Bronchial epithelial cell (primary cell): ENCODE measurements around the gene SOX6. TPM values are rescaled to one million over a fixed set of nuclear protein-coding genes. Genes with fewer than 3 reads are reported as not detected.
"Not testable (repeated sequence)": the region's sequence is repeated elsewhere in the genome, so short reads cannot be mapped to it uniquely, and the experiment has no call there.

Experiments used
- DNase-seq: peaks from one replicate; pipeline ENCODE4 v3.0.0-alpha.2; 2010; ENCODE audit warnings: low read depth
- FAIRE-seq: peaks from 2 replicates; lab custom pipeline; 2011; peaks lifted over from hg19 to GRCh38; lab: Jason Lieb, UNC
- H3K27me3 ChIP-seq: 2 replicates; pipeline ENCODE4 v1.5.1; 2011; ENCODE audit warnings: low read length; ENCODE audit not compliant: control insufficient read depth, insufficient read depth
- H3K36me3 ChIP-seq: 2 replicates; pipeline ENCODE4 v1.5.1; 2011; ENCODE audit warnings: low read length; ENCODE audit not compliant: control insufficient read depth, insufficient read depth
- H3K4me3 ChIP-seq: 2 replicates; pipeline ENCODE4 v1.5.1; 2011; ENCODE audit warnings: mild to moderate bottlenecking, low read depth, low read length, control low read depth
- CTCF ChIP-seq: IDR thresholded peaks from 2 replicates; pipeline ENCODE4 v1.5.1; 2011; ENCODE audit warnings: mild to moderate bottlenecking, moderate library complexity, low read length, control low read depth, inconsistent platforms; ENCODE audit not compliant: insufficient read depth, severe bottlenecking
- total RNA-seq: library from RNA; depleted of rRNA; stranded (reverse); fragments of >200 nt; gene quantifications from 2 replicates; pipeline ENCODE4 v1.2.1, GENCODE V29; 2014

SOX6 gene
- total RNA-seq, 1 donor from 2014 or later = 0.53 TPM

- TF ChIP-seq CTCF = no peak
- FAIRE-seq = no peak
- Histone ChIP-seq H3K27me3 (no peaks in the 10 kb centered on the region), H3K36me3 (no peaks in the 10 kb centered on the region), H3K4me3 (no peak overlapping the region)
- no peak for DNase-seq
Observed at GRCh38 chr11:16397390-16397789, 41.0 kb upstream of the SOX6 start.

- Histone ChIP-seq H3K36me3 (no peaks in the 10 kb centered on the region), H3K4me3 (no peak overlapping the region), H3K27me3 (no peaks in the 10 kb centered on the region)
- FAIRE-seq (no peak), DNase-seq (no peak)
- TF ChIP-seq CTCF = no peak
Observed at GRCh38 chr11:16395601-16396000, 39.3 kb upstream of the SOX6 start.

GRCh38 chr11:16394947-16395346 is 38.6 kb upstream of the SOX6 start:
- no peak for DNase-seq
- no peaks in the 10 kb centered on the region for H3K36me3 ChIP-seq
- H3K4me3 ChIP-seq = no peak overlapping the region
- no peaks in the 10 kb centered on the region for H3K27me3 ChIP-seq
- FAIRE-seq = no peak
- TF ChIP-seq CTCF = no peak

- TF ChIP-seq CTCF = no peak
- Histone ChIP-seq H3K27me3 (no peaks in the 10 kb centered on the region), H3K36me3 (no peaks in the 10 kb centered on the region), H3K4me3 (no peak overlapping the region)
- FAIRE-seq = no peak
- no peak for DNase-seq
Observed at GRCh38 chr11:16393340-16393739, 37.0 kb upstream of the SOX6 start.

GRCh38 chr11:16392616-16393015 is 36.3 kb upstream of the SOX6 start:
- TF ChIP-seq CTCF = no peak

GRCh38 chr11:16390826-16391225 is 34.5 kb upstream of the SOX6 start:
- not testable (repeated sequence) for DNase-seq, H3K4me3 ChIP-seq, H3K36me3 ChIP-seq, H3K27me3 ChIP-seq, FAIRE-seq

More at GRCh38 chr11:16392616-16393015, 36.3 kb upstream of the SOX6 start:
- peak; percentile 7 for DNase-seq
- H3K27me3 ChIP-seq = no peaks in the 10 kb centered on the region
- no peak for FAIRE-seq
- no peak overlapping the region for H3K4me3 ChIP-seq
- H3K36me3 ChIP-seq = no peaks in the 10 kb centered on the region
